Endothelial cell of umbilical vein (primary cell): ENCODE data around the gene ZBTB12. TPM values are rescaled to one million over a fixed set of nuclear protein-coding genes. Genes with fewer than 3 reads are reported as not detected.

Experiments
- BruUV-seq: library from RNA; stranded (reverse); fragments of 400-500 nt; replicated peaks from 2 replicates; lab custom pipeline; 2021; lab: Mats Ljungman, UMichigan
- CTCF ChIA-PET: fragments of 300-600, 350-600 bp; sonication (Branson Sonifier 250); formaldehyde crosslinking; loops from one replicate; lab custom pipeline; 2021; ENCODE audit warnings: antibody characterized with exemption, inconsistent platforms; lab: Charles Lee
- POLR2A ChIA-PET: fragments of 300-600, 350-600 bp; sonication (Branson Sonifier 250); formaldehyde crosslinking; loops from one replicate; lab custom pipeline; 2021; ENCODE audit warnings: antibody characterized with exemption, inconsistent platforms; lab: Charles Lee
- DNase-seq: peaks from one replicate; pipeline ENCODE4 v3.0.0-alpha.2; 2011; ENCODE audit warnings: low read depth, low spot score
- FAIRE-seq: peaks from 2 replicates; lab custom pipeline; 2011; peaks lifted over from hg19 to GRCh38; lab: Jason Lieb, UNC
- H2AFZ ChIP-seq: 2 replicates; pipeline ENCODE4 v1.6.0; 2012; ENCODE audit warnings: low read depth, low read length, control low read depth, inconsistent platforms
- H3K27ac ChIP-seq: 2 replicates; pipeline ENCODE4 v1.5.1; 2011; ENCODE audit warnings: low read depth, mild to moderate bottlenecking, control low read depth, low read length, moderate library complexity; ENCODE audit not compliant: insufficient read depth
- H3K27me3 ChIP-seq, 2 experiments: 2 replicates each; pipeline versions ENCODE4 v1.6.0 to v1.6.1; 2011; ENCODE audit warnings: low read length in 2 of 2, mixed read lengths in 1 of 2; ENCODE audit not compliant: control insufficient read depth in 2 of 2, insufficient read depth in 2 of 2
- H3K36me3 ChIP-seq, 2 experiments: 2 replicates in 1 of 2; 3 replicates in 1 of 2; pipeline ENCODE4 v1.5.1; 2011; ENCODE audit warnings: low read length in 2 of 2, mild to moderate bottlenecking in 1 of 2, moderate library complexity in 1 of 2; ENCODE audit not compliant: control insufficient read depth in 2 of 2, insufficient read depth in 2 of 2; ENCODE audit errors: extremely low read depth in 1 of 2
- H3K4me1 ChIP-seq: 3 replicates; pipeline ENCODE4 v1.5.1; 2011; ENCODE audit warnings: mild to moderate bottlenecking, low read length; ENCODE audit not compliant: control insufficient read depth, insufficient read depth; ENCODE audit errors: extremely low read depth
- H3K4me2 ChIP-seq: 2 replicates; pipeline ENCODE4 v1.6.1; 2011; ENCODE audit warnings: low read length, control low read depth, mixed read lengths; ENCODE audit not compliant: insufficient read depth
- H3K4me3 ChIP-seq, 3 experiments: fragments of 200-600 bp in 1 of 3; sonication (generic), shearing (Covaris generic) in 1 of 3; replicated peaks in 1 of 3; 2 replicates each; pipeline ENCODE4 v1.5.1; 2011 to 2016; ENCODE audit warnings: control low read depth in 3 of 3, low read length in 3 of 3, mild to moderate bottlenecking in 2 of 3, inconsistent platforms in 1 of 3, low read depth in 1 of 3, moderate library complexity in 1 of 3; ENCODE audit not compliant: insufficient read depth in 1 of 3
- H3K79me2 ChIP-seq: 2 replicates; pipeline ENCODE4 v1.6.0; 2012; ENCODE audit warnings: low read length, inconsistent platforms; ENCODE audit not compliant: control insufficient read depth, insufficient read depth
- H3K9ac ChIP-seq: replicated peaks from 2 replicates; pipeline ENCODE3; 2011; ENCODE audit warnings: low read length, control low read depth; ENCODE audit not compliant: insufficient read depth; ENCODE audit errors: extremely low read depth
- H3K9me1 ChIP-seq: replicated peaks from 3 replicates; pipeline ENCODE4 v1.6.0; 2011; ENCODE audit warnings: mild to moderate bottlenecking, low read length; ENCODE audit not compliant: control insufficient read depth, insufficient read depth; ENCODE audit errors: extremely low read depth
- H3K9me3 ChIP-seq: replicated peaks from 2 replicates; pipeline ENCODE4 v1.5.1; 2012; ENCODE audit warnings: low read length, inconsistent platforms; ENCODE audit not compliant: control insufficient read depth, insufficient read depth
- H4K20me1 ChIP-seq: replicated peaks from 2 replicates; pipeline ENCODE3; 2011; ENCODE audit warnings: mild to moderate bottlenecking, low read length; ENCODE audit not compliant: control insufficient read depth, insufficient read depth; ENCODE audit errors: extremely low read depth
- EZH2 ChIP-seq: IDR thresholded peaks from 2 replicates; pipeline ENCODE4 v1.6.1; 2012; ENCODE audit warnings: borderline replicate concordance, low read depth, mild to moderate bottlenecking, moderate library complexity, low read length, inconsistent platforms; ENCODE audit not compliant: severe bottlenecking
- FOS ChIP-seq: IDR thresholded peaks from 2 replicates; pipeline ENCODE4 v1.6.1; 2011; ENCODE audit warnings: mild to moderate bottlenecking, low read length, moderate library complexity, borderline replicate concordance; ENCODE audit not compliant: insufficient read depth
- GATA2 ChIP-seq: IDR thresholded peaks from 2 replicates; pipeline ENCODE4 v1.7.0; 2011; ENCODE audit warnings: low read depth, mild to moderate bottlenecking, moderate library complexity, mixed read lengths, low read length; ENCODE audit not compliant: insufficient read length, insufficient read depth
- JUN ChIP-seq: IDR thresholded peaks from 2 replicates; pipeline ENCODE4 v1.6.1; 2011; ENCODE audit warnings: borderline replicate concordance, low read depth; ENCODE audit not compliant: insufficient read length, insufficient read depth
- MAX ChIP-seq: IDR thresholded peaks from 2 replicates; pipeline ENCODE4 v1.6.1; 2011; ENCODE audit not compliant: insufficient read depth, insufficient read length
- MYC ChIP-seq: IDR thresholded peaks from one replicate; pipeline ENCODE4 v1.6.1; 2011; ENCODE audit warnings: mild to moderate bottlenecking, low read depth, low read length
- POLR2A ChIP-seq: IDR thresholded peaks from 2 replicates; pipeline ENCODE4 v1.6.1; 2012; ENCODE audit warnings: low read depth, mild to moderate bottlenecking, control low read depth, low read length
- POLR2AphosphoS5 ChIP-seq: IDR thresholded peaks from 2 replicates; pipeline ENCODE4 v1.6.1; 2012; ENCODE audit warnings: low read depth, mild to moderate bottlenecking, control low read depth, low read length, moderate library complexity; ENCODE audit not compliant: insufficient read depth
- dilution Hi-C: fragments of 300-500 bp; cut with MboI; formaldehyde crosslinking; loops from one replicate; pipeline ENCODE4 v1.15.0; 2019; ENCODE audit warnings: low sequenced_read_pairs; ENCODE audit not compliant: extremely low pct_ligation_motif_present
- intact Hi-C: fragments of 100-400 bp; cut with micrococcal nuclease; formaldehyde crosslinking; loops from one replicate; pipeline ENCODE4 v1.10.0; 2022
- polyA plus RNA-seq, 4 experiments: library from polyadenylated mRNA; depleted of rRNA in 3 of 4; stranded (reverse) in 3 of 4; unstranded in 1 of 4; fragments of >200 nt; gene quantifications; 2 replicates each; pipeline versions ENCODE4 v1.2.1 to v1.2.3, GENCODE V29; 2011 to 2012; ENCODE audit warnings: missing spikeins in 1 of 4
- total RNA-seq: library from RNA; stranded (reverse); gene quantifications from 2 replicates; pipeline ENCODE4 v1.2.3, GENCODE V29; 2021
- TF ChIP-seq, protein P1 (sequence below), 2 donors: IDR thresholded peaks; 1 replicate in 1 of 2; 2 replicates in 1 of 2; pipeline ENCODE4 v1.5.1; 2011; ENCODE audit warnings: low read length in 2 of 2, mild to moderate bottlenecking in 2 of 2, moderate library complexity in 2 of 2, control low read depth in 1 of 2, inconsistent platforms in 1 of 2, low read depth in 1 of 2; ENCODE audit not compliant: insufficient read depth in 1 of 2; ENCODE audit errors: extremely low read depth in 1 of 2

Gene ZBTB12
- total and polyA plus RNA-seq, 2 donors (not counting 3 experiments of a cell fraction or from before 2014, with no cell fraction given) = 2.9 to 4.9 TPM

DNA sequence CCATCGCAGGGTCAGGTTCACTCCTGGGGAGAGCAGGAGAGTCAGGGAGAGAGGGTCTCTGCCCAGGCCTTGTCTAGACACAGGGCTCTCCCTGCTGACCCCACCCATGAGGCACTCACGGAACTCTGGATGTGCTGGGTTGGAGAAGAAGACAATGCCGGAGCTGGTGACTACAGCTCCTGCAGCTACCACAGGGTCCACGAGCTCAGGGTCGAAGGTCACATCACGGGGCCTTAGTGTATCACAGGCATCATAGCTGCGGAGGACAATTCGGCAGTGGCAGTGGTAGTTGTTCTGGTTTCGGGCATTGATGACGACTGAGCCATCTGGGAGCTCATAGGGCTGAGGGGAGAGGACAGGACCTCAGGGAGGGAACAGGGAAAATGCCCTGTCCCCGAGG lies 42.0 kb downstream of the ZBTB12 start:
- Histone ChIP-seq H3K9ac (no peak overlapping the region), H3K4me2 (no peak overlapping the region), H2AFZ (no peak overlapping the region), H3K79me2 (peaks cover 4% of the 10 kb centered on the region), H3K36me3 (peaks cover 3 to 20% of the 10 kb centered on the region in 2 experiments), H3K4me1 (peaks cover 7% of the 10 kb centered on the region), H4K20me1 (no peaks in the 10 kb centered on the region), H3K4me3 (no peak overlapping the region), H3K9me3 (no peaks in the 10 kb centered on the region), H3K9me1 (no peaks in the 10 kb centered on the region), H3K27ac (no peak overlapping the region), H3K27me3 (no peaks in the 10 kb centered on the region)
- intact Hi-C loops (no loop called here), dilution Hi-C loops (no loop called here)
- CTCF ChIA-PET = interaction anchor here (1.5 to 1.7 kb wide), 2 partner anchors 23 to 90 kb away, joined by 4 read pairs; no protein-coding TSS in a partner anchor
- no TSS peak for BruUV-seq
- TF ChIP-seq GATA2 = no peak
- TF ChIP-seq FOS = no peak
- TF ChIP-seq, protein P1, sequence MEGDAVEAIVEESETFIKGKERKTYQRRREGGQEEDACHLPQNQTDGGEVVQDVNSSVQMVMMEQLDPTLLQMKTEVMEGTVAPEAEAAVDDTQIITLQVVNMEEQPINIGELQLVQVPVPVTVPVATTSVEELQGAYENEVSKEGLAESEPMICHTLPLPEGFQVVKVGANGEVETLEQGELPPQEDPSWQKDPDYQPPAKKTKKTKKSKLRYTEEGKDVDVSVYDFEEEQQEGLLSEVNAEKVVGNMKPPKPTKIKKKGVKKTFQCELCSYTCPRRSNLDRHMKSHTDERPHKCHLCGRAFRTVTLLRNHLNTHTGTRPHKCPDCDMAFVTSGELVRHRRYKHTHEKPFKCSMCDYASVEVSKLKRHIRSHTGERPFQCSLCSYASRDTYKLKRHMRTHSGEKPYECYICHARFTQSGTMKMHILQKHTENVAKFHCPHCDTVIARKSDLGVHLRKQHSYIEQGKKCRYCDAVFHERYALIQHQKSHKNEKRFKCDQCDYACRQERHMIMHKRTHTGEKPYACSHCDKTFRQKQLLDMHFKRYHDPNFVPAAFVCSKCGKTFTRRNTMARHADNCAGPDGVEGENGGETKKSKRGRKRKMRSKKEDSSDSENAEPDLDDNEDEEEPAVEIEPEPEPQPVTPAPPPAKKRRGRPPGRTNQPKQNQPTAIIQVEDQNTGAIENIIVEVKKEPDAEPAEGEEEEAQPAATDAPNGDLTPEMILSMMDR (IDR thresholded peaks at IDR 0.05; ENCODE audit: extremely low read depth in 1 of 2, insufficient read depth in 1 of 2, low read depth in 1 of 2, low read length in 2 of 2) = no peak
- TF ChIP-seq POLR2A = no peak
- TF ChIP-seq MYC = no peak
- no peak for TF ChIP-seq EZH2
- no peak for TF ChIP-seq JUN
- TF ChIP-seq MAX = no peak
- no peak for TF ChIP-seq POLR2AphosphoS5
- POLR2A ChIA-PET = no interaction called here
- DNase-seq (no peak), FAIRE-seq (no peak)
